Measurements from ENCODE around the gene CDK14. TPM values are rescaled to one million over a fixed set of nuclear protein-coding genes. Genes with fewer than 3 reads are reported as not detected.

Gene CDK14
- polyA plus RNA-seq, 1 donor from 2014 or later = 25.1 TPM

DNA sequence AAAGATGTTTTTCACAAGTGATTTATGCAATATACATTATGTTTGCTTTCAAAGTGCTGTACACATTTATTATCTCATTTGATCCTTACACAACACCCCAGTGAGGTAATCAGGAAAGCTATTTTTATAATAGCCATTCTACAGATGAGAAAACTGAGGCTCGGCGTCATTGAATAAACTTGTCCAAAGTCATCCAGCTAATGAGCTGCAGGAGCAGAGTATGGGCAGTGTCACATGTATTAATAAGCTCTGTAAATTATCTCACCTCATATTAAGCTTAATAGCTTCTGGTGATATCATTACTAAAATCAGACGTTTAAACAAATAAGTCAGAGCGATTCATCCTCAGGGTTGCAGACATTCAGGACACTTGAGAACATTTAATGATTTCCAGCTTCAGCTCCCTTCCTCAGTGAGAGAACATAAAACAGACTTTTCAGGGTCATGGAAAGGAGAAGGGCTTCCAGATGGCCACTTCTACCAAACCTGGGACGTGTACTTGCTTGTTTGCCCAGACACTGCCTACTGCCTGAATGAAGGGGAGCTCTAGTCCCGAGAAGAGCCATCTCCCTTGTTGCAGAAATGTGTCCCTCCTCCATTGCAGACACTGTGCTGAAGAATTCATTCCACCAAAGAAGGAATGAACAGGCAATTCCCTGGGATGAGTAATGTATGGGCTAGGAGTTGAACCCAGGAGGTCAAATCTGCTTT, 647.6 kb downstream of the CDK14 start:
- H3K4me3 ChIP-seq (ENCODE audit: low read length) = no peak overlapping the region
- no peaks in the 10 kb centered on the region for H3F3A ChIP-seq (ENCODE audit: insufficient read depth, low read length, poor library complexity, severe bottlenecking)
- no peak overlapping the region for H3K9ac ChIP-seq (ENCODE audit: low read length)
- no peaks in the 10 kb centered on the region for H3K36me3 ChIP-seq (ENCODE audit: insufficient read depth, low read length)
- no peaks in the 10 kb centered on the region for H3K79me2 ChIP-seq (replicated peaks; ENCODE audit: insufficient read depth, low read length)
- no peaks in the 10 kb centered on the region for H3K9me2 ChIP-seq (ENCODE audit: insufficient read depth, low read length)
- H3K4me2 ChIP-seq (ENCODE audit: low read length) = no peak overlapping the region
- H3K9me3 ChIP-seq (ENCODE audit: low read length) = no peaks in the 10 kb centered on the region
- H2AFZ ChIP-seq (ENCODE audit: low read depth, low read length) = no peak overlapping the region
- no peak overlapping the region for H3K27ac ChIP-seq (ENCODE audit: low read length)
- TF ChIP-seq REST (IDR thresholded peaks at IDR 0.05; ENCODE audit: borderline replicate concordance) = no peak
- TF ChIP-seq EZH2 (IDR thresholded peaks at IDR 0.05; ENCODE audit: borderline replicate concordance, insufficient read depth, low read length, poor library complexity, severe bottlenecking) = no peak
- no peak for TF ChIP-seq POLR2AphosphoS5 (IDR thresholded peaks at IDR 0.05)
- TF ChIP-seq RAD21 (conservative IDR thresholded peaks at IDR 0.05) = no peak
- no peak for TF ChIP-seq SMC3 (conservative IDR thresholded peaks at IDR 0.05; ENCODE audit: poor library complexity)
- TF ChIP-seq, protein P1, sequence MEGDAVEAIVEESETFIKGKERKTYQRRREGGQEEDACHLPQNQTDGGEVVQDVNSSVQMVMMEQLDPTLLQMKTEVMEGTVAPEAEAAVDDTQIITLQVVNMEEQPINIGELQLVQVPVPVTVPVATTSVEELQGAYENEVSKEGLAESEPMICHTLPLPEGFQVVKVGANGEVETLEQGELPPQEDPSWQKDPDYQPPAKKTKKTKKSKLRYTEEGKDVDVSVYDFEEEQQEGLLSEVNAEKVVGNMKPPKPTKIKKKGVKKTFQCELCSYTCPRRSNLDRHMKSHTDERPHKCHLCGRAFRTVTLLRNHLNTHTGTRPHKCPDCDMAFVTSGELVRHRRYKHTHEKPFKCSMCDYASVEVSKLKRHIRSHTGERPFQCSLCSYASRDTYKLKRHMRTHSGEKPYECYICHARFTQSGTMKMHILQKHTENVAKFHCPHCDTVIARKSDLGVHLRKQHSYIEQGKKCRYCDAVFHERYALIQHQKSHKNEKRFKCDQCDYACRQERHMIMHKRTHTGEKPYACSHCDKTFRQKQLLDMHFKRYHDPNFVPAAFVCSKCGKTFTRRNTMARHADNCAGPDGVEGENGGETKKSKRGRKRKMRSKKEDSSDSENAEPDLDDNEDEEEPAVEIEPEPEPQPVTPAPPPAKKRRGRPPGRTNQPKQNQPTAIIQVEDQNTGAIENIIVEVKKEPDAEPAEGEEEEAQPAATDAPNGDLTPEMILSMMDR (IDR thresholded peaks at IDR 0.05; ENCODE audit: poor library complexity, severe bottlenecking) = no peak
- TF ChIP-seq EP300 (conservative IDR thresholded peaks at IDR 0.05; ENCODE audit: poor library complexity, severe bottlenecking) = no peak
- no peak for TF ChIP-seq TAF1 (IDR thresholded peaks at IDR 0.05; ENCODE audit: low read depth)
- no peak for TF ChIP-seq MXI1 (conservative IDR thresholded peaks at IDR 0.05; ENCODE audit: poor library complexity, severe bottlenecking)
- no peaks in the 10 kb centered on the region for H3K27me3 ChIP-seq (ENCODE audit: insufficient read depth, low read depth, low read length)
- no peaks in the 10 kb centered on the region for H4K20me1 ChIP-seq (ENCODE audit: insufficient read depth)

DNA sequence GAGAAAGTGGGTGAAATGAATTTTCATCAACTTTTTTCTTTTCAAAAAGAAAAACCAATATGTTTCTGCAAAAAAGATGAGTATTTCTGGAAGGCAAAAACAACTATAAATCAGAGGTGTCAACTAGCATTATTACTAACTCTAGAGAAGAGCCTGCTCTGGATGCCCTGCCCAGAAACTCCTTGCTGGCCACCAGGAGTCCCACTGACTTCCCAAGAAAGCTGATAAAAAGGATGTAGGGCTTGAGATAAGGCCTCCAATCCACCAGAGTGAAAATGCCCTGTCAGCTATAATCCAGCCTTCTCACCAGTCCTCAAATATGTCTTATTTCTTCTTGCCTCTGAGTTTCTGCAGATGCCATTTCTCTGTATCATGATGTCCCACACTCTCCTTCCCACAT, 651.4 kb downstream of the CDK14 start:
- Histone ChIP-seq H3K36me3 (ENCODE audit: insufficient read depth, low read length) (no peaks in the 10 kb centered on the region), H3K27me3 (ENCODE audit: insufficient read depth, low read depth, low read length) (no peaks in the 10 kb centered on the region), H3K9ac (ENCODE audit: low read length) (no peak overlapping the region), H3K4me2 (ENCODE audit: low read length) (no peak overlapping the region), H3K9me2 (ENCODE audit: insufficient read depth, low read length) (no peaks in the 10 kb centered on the region), H3K4me3 (ENCODE audit: low read length) (no peak overlapping the region), H3K79me2 (replicated peaks; ENCODE audit: insufficient read depth, low read length) (no peaks in the 10 kb centered on the region), H2AFZ (ENCODE audit: low read depth, low read length) (no peak overlapping the region), H3F3A (ENCODE audit: insufficient read depth, low read length, poor library complexity, severe bottlenecking) (no peaks in the 10 kb centered on the region), H3K9me3 (ENCODE audit: low read length) (no peaks in the 10 kb centered on the region), H4K20me1 (ENCODE audit: insufficient read depth) (no peaks in the 10 kb centered on the region), H3K27ac (ENCODE audit: low read length) (no peak overlapping the region)
- TF ChIP-seq RAD21 (conservative IDR thresholded peaks at IDR 0.05) = no peak
- no peak for TF ChIP-seq EP300 (conservative IDR thresholded peaks at IDR 0.05; ENCODE audit: poor library complexity, severe bottlenecking)
- no peak for TF ChIP-seq REST (IDR thresholded peaks at IDR 0.05; ENCODE audit: borderline replicate concordance)
- TF ChIP-seq POLR2AphosphoS5 (IDR thresholded peaks at IDR 0.05) = no peak
- TF ChIP-seq EZH2 (IDR thresholded peaks at IDR 0.05; ENCODE audit: borderline replicate concordance, insufficient read depth, low read length, poor library complexity, severe bottlenecking) = no peak
- TF ChIP-seq MXI1 (conservative IDR thresholded peaks at IDR 0.05; ENCODE audit: poor library complexity, severe bottlenecking) = no peak
- TF ChIP-seq, protein P1 (IDR thresholded peaks at IDR 0.05; ENCODE audit: poor library complexity, severe bottlenecking) = no peak
- TF ChIP-seq TAF1 (IDR thresholded peaks at IDR 0.05; ENCODE audit: low read depth) = no peak
- TF ChIP-seq SMC3 (conservative IDR thresholded peaks at IDR 0.05; ENCODE audit: poor library complexity) = no peak
